EL (cell line): ENCODE data around the gene PERM1.
A peak's percentile ranks its signal among the peaks of the same experiment; 100 is the strongest.
"Not testable (repeated sequence)": the region's sequence is repeated elsewhere in the genome, so short reads cannot be mapped to it uniquely, and the experiment has no call there.

Experiments
- DNase-seq: peaks from one replicate; pipeline ENCODE4 v3.0.0-alpha.2; 2016

The PERM1 gene

DNA sequence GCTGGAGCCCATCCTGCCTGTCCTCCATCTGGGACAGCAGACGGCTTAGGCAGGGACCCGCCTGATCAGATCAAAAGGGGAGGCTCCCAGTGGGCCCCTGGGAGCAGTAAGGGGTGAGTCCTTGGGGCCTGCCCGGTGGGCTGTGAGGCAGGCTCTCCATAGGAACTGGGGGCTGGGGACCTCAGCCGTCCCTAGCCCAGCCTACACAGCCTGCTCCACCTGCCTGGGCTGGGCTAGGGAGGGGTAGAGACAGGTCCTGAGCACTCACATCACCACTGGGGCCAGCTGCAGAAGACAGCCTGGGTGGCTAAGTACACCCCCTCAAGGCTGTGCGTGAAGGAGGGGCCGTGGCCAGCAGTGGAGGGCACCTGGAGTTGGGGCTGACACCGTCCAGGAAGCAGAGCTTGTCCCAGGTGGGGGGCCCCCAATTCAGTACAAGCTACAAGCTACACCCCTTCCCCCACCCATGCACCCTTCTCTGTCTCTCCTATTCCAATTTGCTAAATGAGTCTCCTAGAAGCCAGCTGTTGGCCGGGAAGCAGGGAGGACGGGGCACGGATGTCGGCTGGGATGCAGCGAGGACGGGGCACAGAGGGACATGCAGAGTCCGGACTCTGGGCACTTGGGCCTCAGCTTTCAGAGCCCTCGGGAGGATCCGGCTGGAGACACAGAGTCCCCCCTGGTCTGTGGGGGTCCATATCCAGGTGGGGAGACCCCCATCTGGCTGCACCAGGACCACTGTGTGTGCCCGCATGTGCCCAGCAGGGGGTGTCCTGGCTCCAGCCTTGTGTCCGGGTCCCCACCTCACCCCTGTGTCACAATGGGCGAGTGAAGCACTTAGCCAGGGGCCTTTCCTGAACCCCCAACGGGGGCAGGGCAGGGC lies 33.1 kb upstream of the PERM1 start:
- peak; percentile 56 for DNase-seq

GRCh38 chr1:1013922-1014648 lies 32.2 kb upstream of the PERM1 start:
- DNase-seq: peak; percentile 56

GRCh38 chr1:1013105-1013921 lies 31.4 kb upstream of the PERM1 start, which contains the start of gene ISG15:
Gene ISG15, plus strand, starts transcription at chr1:1013497. Its CDS starts 77 bp downstream, at chr1:1013574.
- DNase-seq: peak; percentile 97

- DNase-seq: not testable (repeated sequence)
These were observed 30.8 kb upstream of the PERM1 start for GRCh38 chr1:1012736-1013104.

DNA sequence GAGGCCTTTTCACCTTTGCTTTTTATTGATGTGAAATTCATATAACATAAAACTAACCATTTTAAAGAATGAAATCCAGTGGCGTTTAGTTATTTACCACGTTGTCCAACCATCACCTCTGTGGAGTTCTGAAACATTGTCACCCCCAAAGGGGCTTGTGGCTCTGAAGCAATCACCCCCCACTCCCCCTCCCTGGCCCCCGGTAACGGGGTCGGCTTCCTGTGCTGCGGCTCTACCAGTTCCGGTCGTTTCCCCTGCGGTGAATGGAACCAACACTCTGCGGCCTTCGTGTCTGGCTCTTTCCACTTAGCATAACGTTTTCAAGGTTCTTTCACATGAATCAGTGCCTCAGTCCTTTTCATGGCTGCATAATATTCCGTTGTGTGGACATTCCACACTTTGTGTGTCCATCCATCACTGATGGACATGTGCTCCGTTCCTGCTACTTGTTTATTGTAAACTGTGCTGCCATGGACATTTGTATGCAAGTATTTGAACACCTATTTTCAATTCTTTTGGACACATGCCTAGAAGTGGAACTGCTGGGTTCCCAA lies 29.6 kb upstream of the PERM1 start:
- no peak for DNase-seq

DNA sequence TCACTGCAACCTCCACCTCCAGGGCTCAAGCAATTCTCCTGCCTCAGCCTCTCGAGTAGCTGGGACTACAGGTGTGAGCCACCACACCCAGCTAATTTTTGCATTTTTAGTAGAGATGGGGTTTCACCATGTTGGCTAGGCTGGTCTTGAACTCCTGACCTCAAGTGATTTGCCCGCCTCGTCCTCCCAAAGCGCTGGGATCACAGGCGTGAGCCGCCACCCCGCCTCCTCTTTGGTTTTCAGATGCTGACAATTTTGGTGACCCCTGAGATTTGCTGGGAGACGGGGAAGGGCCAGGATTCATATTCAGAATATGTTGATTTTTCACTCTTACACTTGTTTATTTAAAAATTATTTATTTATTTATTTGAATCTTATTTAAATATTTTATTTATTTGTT lies 28.2 kb upstream of the PERM1 start:
- DNase-seq: not testable (repeated sequence)

DNA sequence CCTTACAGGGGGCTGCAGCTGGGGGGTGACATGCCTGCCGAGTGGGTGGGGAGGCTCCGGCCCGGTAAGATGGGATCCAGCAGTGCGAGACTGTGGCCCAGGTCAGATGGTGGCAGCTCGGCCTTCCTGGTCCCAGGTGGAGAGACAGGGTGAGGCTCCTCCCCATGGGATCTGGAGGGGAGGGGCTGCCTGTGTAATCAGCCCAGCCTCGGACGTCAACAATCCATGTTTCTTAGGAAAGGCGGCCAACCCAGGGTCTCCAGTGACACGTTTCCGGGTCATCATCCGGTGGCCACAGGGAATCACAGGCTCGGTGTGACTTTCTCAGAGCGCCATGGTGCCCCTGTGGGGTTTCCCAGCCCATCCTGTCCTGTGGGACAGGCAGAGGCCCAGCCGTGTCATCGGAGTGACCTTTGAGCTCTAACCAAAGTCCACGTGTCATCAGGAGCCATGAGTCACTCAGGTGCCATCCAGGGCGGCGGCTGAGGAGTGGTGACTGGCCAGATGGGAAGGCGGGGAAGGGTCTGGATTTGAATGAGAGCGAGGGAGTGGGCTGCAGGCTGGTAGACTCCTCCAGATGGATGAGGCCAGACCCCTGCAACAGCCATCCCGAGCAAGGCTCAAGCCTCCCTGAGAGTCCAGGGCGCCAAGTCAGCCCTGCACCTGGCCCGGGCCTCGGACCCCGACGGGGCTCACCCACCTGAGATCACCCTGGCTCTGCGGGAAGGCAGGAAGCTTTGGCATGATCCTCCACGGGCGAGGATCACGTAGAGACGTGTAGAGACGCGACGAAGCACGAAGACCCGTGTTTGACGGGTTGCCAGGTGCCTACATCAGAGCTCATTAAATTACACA lies 24.6 kb upstream of the PERM1 start:
- no peak for DNase-seq

DNA sequence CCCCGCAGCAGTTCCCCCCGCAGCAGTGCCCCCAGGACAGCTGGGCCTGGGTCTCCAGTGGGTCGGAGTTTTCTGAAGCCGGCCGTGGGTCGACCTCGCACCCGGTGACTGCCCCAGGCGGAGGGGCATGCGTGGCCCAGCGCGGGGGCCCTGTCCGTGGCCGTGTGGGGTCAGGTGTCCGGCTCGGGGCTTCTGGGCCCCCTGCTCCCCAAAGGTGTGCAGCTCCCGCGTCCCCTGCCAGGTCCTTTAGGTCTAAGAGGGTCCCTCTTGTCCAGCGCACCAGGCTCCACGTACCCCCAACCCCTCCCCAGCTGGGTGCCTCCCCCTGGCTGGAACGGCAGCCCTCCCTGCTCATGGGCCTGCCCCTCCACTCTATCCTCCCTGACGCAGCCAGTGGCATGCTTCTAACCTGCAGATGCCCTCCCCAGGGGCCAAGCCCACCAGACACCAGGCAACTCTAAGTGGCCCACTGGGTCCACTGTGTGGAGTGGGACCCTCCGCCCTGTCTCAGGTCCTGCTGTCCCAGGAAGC lies 23.9 kb upstream of the PERM1 start:
- no peak for DNase-seq

DNA sequence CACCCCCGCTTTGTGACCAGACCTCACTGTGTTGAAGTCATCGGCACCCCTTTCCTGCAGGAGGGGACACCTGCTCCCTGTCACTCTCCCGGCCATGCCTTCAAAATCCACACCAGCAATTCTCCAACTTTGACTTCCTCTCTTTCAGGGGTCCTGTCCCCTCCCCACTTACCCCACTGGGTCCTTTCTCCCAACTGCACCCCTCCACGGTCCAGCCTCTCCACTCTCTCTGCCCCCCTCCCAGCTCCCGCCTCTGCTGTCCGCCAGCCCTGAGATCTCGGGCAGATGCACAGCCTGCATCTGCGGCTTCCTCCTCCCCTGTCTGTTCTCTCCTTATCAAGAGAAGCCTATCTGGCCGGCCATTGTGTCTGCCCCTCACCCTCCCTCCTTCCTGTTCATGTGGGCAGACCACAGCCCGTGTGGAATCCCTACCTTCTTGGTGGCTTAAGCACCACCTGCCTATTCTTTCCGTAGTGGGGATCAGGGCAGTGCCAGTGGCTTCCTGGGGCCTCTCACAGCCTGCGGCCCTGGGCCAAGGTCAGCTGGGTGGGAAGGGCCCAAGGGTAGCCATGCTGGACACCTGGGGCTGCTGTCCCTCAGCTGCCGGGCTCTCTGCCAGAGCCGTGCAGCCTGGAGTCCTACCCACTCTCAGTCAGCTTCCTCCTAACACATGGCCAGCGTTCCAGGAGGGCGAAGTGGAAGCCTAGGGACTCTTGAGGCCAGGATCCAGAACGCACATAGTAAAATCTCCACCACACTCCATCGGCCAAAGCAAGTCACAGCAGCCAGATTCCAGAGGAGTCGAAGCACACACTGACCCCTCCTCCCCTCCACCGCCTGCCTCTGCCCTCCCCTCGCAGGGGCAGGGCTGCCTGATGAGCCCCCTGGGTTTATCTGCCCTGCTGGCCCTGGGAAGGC lies 23.1 kb upstream of the PERM1 start:
- peak; percentile 75 for DNase-seq

DNA sequence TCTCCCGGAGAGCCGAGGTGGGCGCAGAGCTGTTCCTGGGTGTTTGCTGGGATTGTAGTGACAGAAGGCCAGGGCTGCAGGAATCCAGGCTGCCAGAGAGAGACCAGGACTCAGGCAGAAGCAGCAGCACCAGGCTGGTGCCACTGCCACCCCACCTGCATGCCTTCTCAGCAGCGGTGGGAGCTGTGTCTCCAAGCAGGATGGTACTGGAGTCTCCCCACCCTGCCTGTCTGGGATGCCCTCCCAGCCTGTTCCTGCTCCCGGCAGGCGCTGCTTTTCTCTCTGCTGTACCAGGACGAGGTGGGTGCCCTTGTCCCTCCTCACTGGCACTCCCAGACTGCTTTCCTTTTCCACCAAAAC lies 22.5 kb upstream of the PERM1 start:
- no peak for DNase-seq

GRCh38 chr1:1003618-1004419 lies 21.9 kb upstream of the PERM1 start:
- no peak for DNase-seq

GRCh38 chr1:1001057-1001783 lies 19.3 kb upstream of the PERM1 start:
- DNase-seq: peak; percentile 36

DNA sequence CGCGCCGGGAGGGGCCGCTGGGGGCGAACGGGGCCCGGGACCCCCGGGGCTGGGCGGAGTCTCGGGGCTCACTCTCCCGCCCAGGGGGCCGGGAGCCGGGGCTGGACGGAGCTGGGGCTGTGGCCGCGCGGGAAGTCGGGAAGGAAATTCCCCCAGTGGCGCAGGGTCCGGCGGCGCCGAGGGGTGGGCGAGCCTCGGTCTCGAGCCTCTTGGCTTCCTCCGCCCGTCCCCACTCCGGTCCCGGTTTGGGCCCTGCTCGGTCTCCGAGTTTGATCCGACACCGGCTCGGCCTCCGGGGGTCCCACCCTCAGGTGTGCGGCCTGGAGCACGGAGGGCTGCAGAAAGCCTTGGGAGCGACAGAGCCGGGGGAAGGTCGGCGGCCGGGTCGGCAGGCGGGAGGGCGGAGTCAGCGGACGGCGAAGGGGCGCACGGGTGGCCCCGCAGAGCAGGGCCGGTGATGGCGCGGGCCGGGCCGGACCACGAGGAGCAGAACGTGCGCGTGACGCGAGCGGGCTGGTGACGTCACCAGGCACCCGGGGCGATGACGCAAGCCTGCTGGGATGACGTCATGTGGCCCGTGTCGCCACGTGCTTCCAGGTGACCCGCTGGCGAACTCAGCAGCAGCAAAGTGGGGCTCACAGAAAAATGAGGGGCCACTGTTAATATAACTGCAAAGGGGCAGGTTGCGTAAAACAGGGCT lies 18.6 kb upstream of the PERM1 start:
- peak; percentile 85 for DNase-seq

- peak; percentile 94 for DNase-seq
These were observed 17.9 kb upstream of the PERM1 start, which contains the start of gene HES4 for GRCh38 chr1:999725-1000356. Gene HES4, minus strand, starts transcription at chr1:1000097. Its CDS starts 124 bp downstream, at chr1:999973.

DNA sequence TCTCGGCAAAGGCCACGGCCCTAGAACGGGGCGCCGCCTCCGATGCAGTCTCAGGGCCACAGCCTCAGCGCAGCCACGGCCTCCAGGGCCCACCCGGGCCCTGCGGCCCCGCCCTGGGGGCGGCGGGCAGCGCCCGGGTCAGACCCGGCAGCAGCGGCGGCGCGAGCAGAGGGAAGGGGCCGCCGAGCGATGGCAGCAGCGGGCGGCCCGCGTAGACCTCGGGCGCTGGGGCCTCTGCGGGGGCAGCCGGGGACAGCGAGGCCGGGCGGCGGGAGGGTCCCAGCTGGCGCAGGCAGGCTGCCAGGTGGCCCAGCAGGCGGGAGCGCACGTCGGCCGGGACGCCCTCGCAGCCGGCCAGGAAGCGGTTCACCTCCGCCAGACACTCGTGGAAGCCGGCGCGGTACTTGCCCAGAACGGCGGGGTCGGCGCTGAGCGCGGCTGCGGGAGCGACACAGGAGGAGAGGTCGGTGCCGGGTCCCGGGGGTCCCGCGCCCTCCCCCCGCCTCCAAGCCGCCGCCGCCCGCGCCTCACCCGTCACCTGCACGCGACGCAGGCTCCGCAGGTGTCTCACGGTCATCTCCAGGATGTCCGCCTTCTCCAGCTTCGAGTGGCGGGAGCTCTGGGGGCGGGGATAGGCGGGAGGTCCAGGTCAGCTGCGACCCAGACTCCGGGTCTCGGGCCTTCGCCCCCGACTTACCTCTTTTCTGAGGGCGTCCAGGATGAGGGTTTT lies 17.3 kb upstream of the PERM1 start:
- peak; percentile 40 for DNase-seq

DNA sequence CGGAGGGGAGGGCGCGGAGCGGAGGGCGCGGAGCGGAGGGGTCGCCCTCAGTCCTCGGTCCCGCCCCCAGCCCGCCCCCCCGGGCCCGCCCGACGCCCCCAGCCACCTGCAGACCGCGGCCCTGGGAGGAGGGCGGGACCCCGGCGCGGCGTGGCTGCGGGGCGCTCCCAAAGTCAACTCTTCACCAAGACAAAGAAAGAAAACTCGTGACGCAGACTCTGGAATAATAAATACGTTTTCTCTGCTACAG lies 16.8 kb upstream of the PERM1 start:
- DNase-seq: no peak
